C4-2B (cell line): ENCODE measurements around the gene CDC42SE2.

Experiments used
- ZFX ChIP-seq: fragments of 450-650 bp; IDR thresholded peaks from 2 replicates; pipeline ENCODE4 v1.6.1; 2017
- TF ChIP-seq, protein P1 (sequence below): fragments of 450-650 bp; conservative IDR thresholded peaks from 2 replicates; pipeline ENCODE4 v1.5.1; 2017; ENCODE audit warnings: mild to moderate bottlenecking

GRCh38 chr5:131381777-131382176 is 117.9 kb downstream of the CDC42SE2 start:
- TF ChIP-seq, protein P1, sequence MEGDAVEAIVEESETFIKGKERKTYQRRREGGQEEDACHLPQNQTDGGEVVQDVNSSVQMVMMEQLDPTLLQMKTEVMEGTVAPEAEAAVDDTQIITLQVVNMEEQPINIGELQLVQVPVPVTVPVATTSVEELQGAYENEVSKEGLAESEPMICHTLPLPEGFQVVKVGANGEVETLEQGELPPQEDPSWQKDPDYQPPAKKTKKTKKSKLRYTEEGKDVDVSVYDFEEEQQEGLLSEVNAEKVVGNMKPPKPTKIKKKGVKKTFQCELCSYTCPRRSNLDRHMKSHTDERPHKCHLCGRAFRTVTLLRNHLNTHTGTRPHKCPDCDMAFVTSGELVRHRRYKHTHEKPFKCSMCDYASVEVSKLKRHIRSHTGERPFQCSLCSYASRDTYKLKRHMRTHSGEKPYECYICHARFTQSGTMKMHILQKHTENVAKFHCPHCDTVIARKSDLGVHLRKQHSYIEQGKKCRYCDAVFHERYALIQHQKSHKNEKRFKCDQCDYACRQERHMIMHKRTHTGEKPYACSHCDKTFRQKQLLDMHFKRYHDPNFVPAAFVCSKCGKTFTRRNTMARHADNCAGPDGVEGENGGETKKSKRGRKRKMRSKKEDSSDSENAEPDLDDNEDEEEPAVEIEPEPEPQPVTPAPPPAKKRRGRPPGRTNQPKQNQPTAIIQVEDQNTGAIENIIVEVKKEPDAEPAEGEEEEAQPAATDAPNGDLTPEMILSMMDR = no peak
- no peak for TF ChIP-seq ZFX
